Measurements from ENCODE around the gene PPP1R2. TPM values are rescaled to one million over a fixed set of nuclear protein-coding genes. Genes with fewer than 3 reads are reported as not detected.
A peak's percentile ranks its signal among the peaks of the same experiment; 100 is the strongest.

Gene PPP1R2
- total and polyA plus RNA-seq, 2 of the 13 experiments (the other 11 are each of a cell fraction or from before 2014, with no cell fraction given) = 36.5 to 86.5 TPM

- TF ChIP-seq ATF4 (CRISPR knock-in tag; IDR thresholded peaks at IDR 0.05) (no peak), TFAP4 (IDR thresholded peaks at IDR 0.05; ENCODE audit: borderline replicate concordance, low read depth) (no peak), RFXANK (CRISPR knock-in tag; IDR thresholded peaks at IDR 0.05) (no peak), TBX2 (CRISPR knock-in tag; IDR thresholded peaks at IDR 0.05; ENCODE audit: borderline replicate concordance) (peak; percentile 76; the same call in 1 of the 2 replicates), ZNF691 (CRISPR knock-in tag; IDR thresholded peaks at IDR 0.05; ENCODE audit: borderline replicate concordance, low read depth) (no peak), NFE2L1 (CRISPR knock-in tag; IDR thresholded peaks at IDR 0.05; ENCODE audit: borderline replicate concordance) (no peak), KAT2B (IDR thresholded peaks at IDR 0.05; ENCODE audit: borderline replicate concordance, low read depth, low read length) (no peak), ONECUT2 (CRISPR knock-in tag; IDR thresholded peaks at IDR 0.05) (0 out of 2 replicates have a peak, but pooled peaks have one; percentile 23), FOXA3 (CRISPR knock-in tag; IDR thresholded peaks at IDR 0.05) (0 out of 2 replicates have a peak, but pooled peaks have one; percentile 15), ZNF724P (CRISPR knock-in tag; IDR thresholded peaks at IDR 0.05; ENCODE audit: borderline replicate concordance) (no peak), REPIN1 (CRISPR knock-in tag; IDR thresholded peaks at IDR 0.05; ENCODE audit: borderline replicate concordance, low read depth) (0 out of 2 replicates have a peak, but pooled peaks have one; percentile 10), MIER2 (CRISPR knock-in tag; IDR thresholded peaks at IDR 0.05) (no peak), KMT2A (CRISPR knock-in tag; IDR thresholded peaks at IDR 0.05) (peak; percentile 97), IKZF1 (IDR thresholded peaks at IDR 0.05) (no peak), ZMYM2 (CRISPR knock-in tag; IDR thresholded peaks at IDR 0.05) (no peak), GTF2F1 (IDR thresholded peaks at IDR 0.05; ENCODE audit: low read length) (no peak), SNRNP70 (IDR thresholded peaks at IDR 0.05; ENCODE audit: low read depth, low read length) (no peak), BHLHE40 (IDR thresholded peaks at IDR 0.05; ENCODE audit: low read length) (no peak), RBM22 (optimal IDR thresholded peaks at IDR 0.05; ENCODE audit: low read length) (no peak), ZHX1 (CRISPR knock-in tag; IDR thresholded peaks at IDR 0.05; ENCODE audit: low read depth) (no peak)
- TF ChIP-seq, protein P1, sequence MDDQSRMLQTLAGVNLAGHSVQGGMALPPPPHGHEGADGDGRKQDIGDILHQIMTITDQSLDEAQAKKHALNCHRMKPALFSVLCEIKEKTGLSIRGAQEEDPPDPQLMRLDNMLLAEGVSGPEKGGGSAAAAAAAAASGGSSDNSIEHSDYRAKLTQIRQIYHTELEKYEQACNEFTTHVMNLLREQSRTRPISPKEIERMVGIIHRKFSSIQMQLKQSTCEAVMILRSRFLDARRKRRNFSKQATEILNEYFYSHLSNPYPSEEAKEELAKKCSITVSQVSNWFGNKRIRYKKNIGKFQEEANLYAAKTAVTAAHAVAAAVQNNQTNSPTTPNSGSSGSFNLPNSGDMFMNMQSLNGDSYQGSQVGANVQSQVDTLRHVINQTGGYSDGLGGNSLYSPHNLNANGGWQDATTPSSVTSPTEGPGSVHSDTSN (CRISPR knock-in tag; IDR thresholded peaks at IDR 0.05; ENCODE audit: borderline replicate concordance) = no peak
These were observed at the start of gene PPP1R2 (continued) for GRCh38 chr3:195542698-195543499.
